PC-3 (cell line): ENCODE results near the gene SUGCT. TPM values are rescaled to one million over a fixed set of nuclear protein-coding genes. Genes with fewer than 3 reads are reported as not detected.

Source experiments
- ATAC-seq: fragments of 200-7000 bp; cut with Tn5 transposase; 2 replicates; pipeline ENCODE4 v1.9.1; 2020; ENCODE audit warnings: mild to moderate bottlenecking, moderate library complexity
- BruUV-seq: library from RNA; stranded (reverse); fragments of 400-500 nt; replicated peaks from 2 replicates; lab custom pipeline; 2021; lab: Mats Ljungman, UMichigan
- CTCF ChIA-PET: fragments of 300-600 bp; sonication (Branson Sonifier 250); formaldehyde crosslinking; loops from one replicate; lab custom pipeline; 2022; ENCODE audit warnings: antibody characterized with exemption; lab: Charles Lee
- POLR2A ChIA-PET: fragments of 300-600 bp; sonication (Branson Sonifier 250); formaldehyde crosslinking; loops from one replicate; lab custom pipeline; 2022; ENCODE audit warnings: antibody characterized with exemption; ENCODE audit not compliant: unreplicated experiment; lab: Charles Lee
- DNase-seq: peaks from one replicate; pipeline ENCODE4 v3.0.0-alpha.2; 2015
- H2AFZ ChIP-seq: fragments of 300-600 bp; sonication (generic); 2 replicates; pipeline ENCODE4 v1.6.0; 2016; ENCODE audit warnings: antibody characterized with exemption, low read length
- H3F3A ChIP-seq: fragments of 300-600 bp; sonication (generic); one replicate; pipeline ENCODE4 v1.6.0; 2017; ENCODE audit warnings: antibody characterized with exemption, low read length, control low read depth, mild to moderate bottlenecking; ENCODE audit not compliant: unreplicated experiment
- H3K27ac ChIP-seq: fragments of 300-600 bp; sonication (generic); 2 replicates; pipeline ENCODE4 v1.5.1; 2016; ENCODE audit warnings: mild to moderate bottlenecking, low read length
- H3K27me3 ChIP-seq: fragments of 300-600 bp; sonication (generic); 2 replicates; pipeline ENCODE4 v1.6.1; 2016; ENCODE audit warnings: low read length, mixed read lengths
- H3K36me3 ChIP-seq: fragments of 300-600 bp; sonication (generic); 2 replicates; pipeline ENCODE4 v1.6.1; 2016; ENCODE audit warnings: low read depth, mixed run types, low read length, mixed read lengths
- H3K4me1 ChIP-seq: fragments of 300-600 bp; sonication (generic); 2 replicates; pipeline ENCODE4 v1.5.1; 2016; ENCODE audit warnings: low read length; ENCODE audit not compliant: insufficient read depth
- H3K4me2 ChIP-seq: fragments of 300-600 bp; sonication (generic); 2 replicates; pipeline ENCODE4 v1.6.0; 2016; ENCODE audit warnings: low read length
- H3K4me3 ChIP-seq: fragments of 300-600 bp; sonication (generic); 2 replicates; pipeline ENCODE4 v1.5.1; 2016; ENCODE audit warnings: mild to moderate bottlenecking, low read length, mixed read lengths
- H3K79me2 ChIP-seq: fragments of 300-600 bp; sonication (generic); 2 replicates; pipeline ENCODE4 v1.6.1; 2017; ENCODE audit warnings: low read length, mixed read lengths
- H3K9ac ChIP-seq: fragments of 300-600 bp; sonication (generic); 2 replicates; pipeline ENCODE4 v1.6.0; 2016; ENCODE audit warnings: mild to moderate bottlenecking, low read length
- H3K9me2 ChIP-seq: fragments of 300-600 bp; sonication (generic); replicated peaks from 2 replicates; pipeline ENCODE4 v1.6.1; 2016; ENCODE audit warnings: mixed run types, low read length, mixed read lengths
- H3K9me3 ChIP-seq: fragments of 300-600 bp; sonication (generic); 2 replicates; pipeline ENCODE4 v1.6.1; 2016; ENCODE audit warnings: low read length, mixed read lengths
- H4K20me1 ChIP-seq: fragments of 300-600 bp; sonication (generic); 2 replicates; pipeline ENCODE4 v1.6.1; 2016; ENCODE audit warnings: low read length, mixed read lengths
- EZH2 ChIP-seq: fragments of 300-600 bp; sonication (generic); IDR thresholded peaks from one replicate; pipeline ENCODE4 v1.6.1; 2017; ENCODE audit warnings: antibody characterized with exemption, mild to moderate bottlenecking, low read length; ENCODE audit not compliant: unreplicated experiment
- EZH2phosphoT487 ChIP-seq: fragments of 300-600 bp; sonication (generic); IDR thresholded peaks from 2 replicates; pipeline ENCODE4 v1.6.1; 2018; ENCODE audit warnings: mild to moderate bottlenecking, antibody characterized with exemption, low read length, borderline replicate concordance
- intact Hi-C: fragments of 100-400 bp; cut with micrococcal nuclease; formaldehyde crosslinking; loops from 2 replicates; pipeline ENCODE4 v1.9.0; 2023
- total RNA-seq: library from RNA; depleted of rRNA; stranded (reverse); fragments of >200 nt; gene quantifications from 2 replicates; pipeline ENCODE4 v1.2.3, GENCODE V29; 2014
- TF ChIP-seq, protein P1 (sequence below): fragments of 300-600 bp; sonication (generic); conservative IDR thresholded peaks from 2 replicates; pipeline ENCODE4 v1.5.1; 2017; ENCODE audit warnings: antibody characterized with exemption, low read depth, mild to moderate bottlenecking, low read length

SUGCT gene
- total RNA-seq, 1 experiment from 2014 or later = 2.9 TPM

DNA sequence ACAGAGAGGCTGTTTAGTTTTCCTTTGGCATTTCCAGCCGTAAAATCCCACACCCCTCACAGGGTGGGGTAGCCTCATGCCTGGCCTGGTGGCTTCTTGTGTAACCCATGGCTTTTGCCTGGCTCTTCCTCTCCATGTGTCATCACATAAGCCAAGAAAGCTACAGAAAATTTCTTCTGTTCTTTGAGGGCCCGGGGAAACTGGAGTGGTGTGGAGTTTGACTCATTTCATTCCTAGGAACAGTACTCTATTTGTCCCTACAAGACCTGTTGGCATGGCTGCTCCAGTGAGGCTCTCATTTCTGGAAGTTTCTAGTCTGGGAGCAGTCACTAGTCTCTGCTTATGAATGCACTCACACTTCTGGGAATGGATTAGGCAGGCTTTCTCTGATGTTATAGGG lies 523.9 kb downstream of the SUGCT start:
- no peak overlapping the region for H3K9ac ChIP-seq
- H3K79me2 ChIP-seq = no peaks in the 10 kb centered on the region
- no peaks in the 10 kb centered on the region for H3K9me3 ChIP-seq
- no peaks in the 10 kb centered on the region for H3K4me1 ChIP-seq
- TF ChIP-seq EZH2 (no peak), EZH2phosphoT487 (no peak)
- TF ChIP-seq, protein P1, sequence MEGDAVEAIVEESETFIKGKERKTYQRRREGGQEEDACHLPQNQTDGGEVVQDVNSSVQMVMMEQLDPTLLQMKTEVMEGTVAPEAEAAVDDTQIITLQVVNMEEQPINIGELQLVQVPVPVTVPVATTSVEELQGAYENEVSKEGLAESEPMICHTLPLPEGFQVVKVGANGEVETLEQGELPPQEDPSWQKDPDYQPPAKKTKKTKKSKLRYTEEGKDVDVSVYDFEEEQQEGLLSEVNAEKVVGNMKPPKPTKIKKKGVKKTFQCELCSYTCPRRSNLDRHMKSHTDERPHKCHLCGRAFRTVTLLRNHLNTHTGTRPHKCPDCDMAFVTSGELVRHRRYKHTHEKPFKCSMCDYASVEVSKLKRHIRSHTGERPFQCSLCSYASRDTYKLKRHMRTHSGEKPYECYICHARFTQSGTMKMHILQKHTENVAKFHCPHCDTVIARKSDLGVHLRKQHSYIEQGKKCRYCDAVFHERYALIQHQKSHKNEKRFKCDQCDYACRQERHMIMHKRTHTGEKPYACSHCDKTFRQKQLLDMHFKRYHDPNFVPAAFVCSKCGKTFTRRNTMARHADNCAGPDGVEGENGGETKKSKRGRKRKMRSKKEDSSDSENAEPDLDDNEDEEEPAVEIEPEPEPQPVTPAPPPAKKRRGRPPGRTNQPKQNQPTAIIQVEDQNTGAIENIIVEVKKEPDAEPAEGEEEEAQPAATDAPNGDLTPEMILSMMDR = no peak
- H3K4me2 ChIP-seq = no peak overlapping the region
- no peaks in the 10 kb centered on the region for H3K27me3 ChIP-seq
- intact Hi-C loops = no loop called here
- no peak overlapping the region for H2AFZ ChIP-seq
- POLR2A ChIA-PET = no interaction called here
- CTCF ChIA-PET = no interaction called here
- H3K9me2 ChIP-seq = no peaks in the 10 kb centered on the region
- H4K20me1 ChIP-seq = no peaks in the 10 kb centered on the region
- no peaks in the 10 kb centered on the region for H3F3A ChIP-seq
- no peak for ATAC-seq
- no TSS peak for BruUV-seq
- H3K27ac ChIP-seq = no peak overlapping the region
- no peak overlapping the region for H3K4me3 ChIP-seq
- DNase-seq = peak; percentile 5
- no peaks in the 10 kb centered on the region for H3K36me3 ChIP-seq

GRCh38 chr7:40659231-40659630 lies 524.4 kb downstream of the SUGCT start:
- no peaks in the 10 kb centered on the region for H3F3A ChIP-seq
- H3K4me2 ChIP-seq = no peak overlapping the region
- no TSS peak for BruUV-seq
- no peaks in the 10 kb centered on the region for H3K9me2 ChIP-seq
- H3K27me3 ChIP-seq = no peaks in the 10 kb centered on the region
- H3K27ac ChIP-seq = no peak overlapping the region
- no peak overlapping the region for H2AFZ ChIP-seq
- H3K4me1 ChIP-seq = no peaks in the 10 kb centered on the region
- H4K20me1 ChIP-seq = no peaks in the 10 kb centered on the region
- TF ChIP-seq, protein P1 = no peak
- TF ChIP-seq EZH2phosphoT487 = no peak
- no peak for TF ChIP-seq EZH2
- ATAC-seq (no peak), DNase-seq (no peak)
- ChIA-PET POLR2A (no interaction called here), CTCF (no interaction called here)
- no peak overlapping the region for H3K9ac ChIP-seq
- no peaks in the 10 kb centered on the region for H3K9me3 ChIP-seq
- no peaks in the 10 kb centered on the region for H3K79me2 ChIP-seq
- H3K36me3 ChIP-seq = no peaks in the 10 kb centered on the region
- intact Hi-C loops = no loop called here
- no peak overlapping the region for H3K4me3 ChIP-seq

DNA sequence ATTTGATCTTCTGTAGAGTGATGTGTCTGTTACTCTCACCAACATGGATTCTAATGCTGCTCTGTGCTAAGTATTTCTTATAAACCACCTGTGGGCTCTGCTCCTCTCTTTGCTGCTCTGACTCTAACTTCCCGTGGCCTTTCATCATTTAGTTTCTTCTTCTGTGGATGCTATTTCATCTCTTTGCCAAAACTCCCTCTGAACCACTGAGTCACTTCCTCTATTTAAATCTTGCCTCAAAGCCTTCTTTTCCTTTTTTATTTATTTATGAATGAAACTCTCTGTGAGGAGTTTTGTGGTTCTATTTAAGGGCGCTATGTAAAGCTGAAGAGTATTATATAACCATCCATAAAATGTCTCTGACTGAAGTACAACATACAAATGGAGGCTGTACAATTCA lies 538.5 kb downstream of the SUGCT start:
- no peaks in the 10 kb centered on the region for H3K9me3 ChIP-seq
- TF ChIP-seq EZH2 = no peak
- TF ChIP-seq EZH2phosphoT487 = no peak
- TF ChIP-seq, protein P1 = no peak
- no peaks in the 10 kb centered on the region for H3K27me3 ChIP-seq
- peak overlapping the region; percentile 31 for H3K27ac ChIP-seq
- H3K4me3 ChIP-seq = no peak overlapping the region
- ChIA-PET POLR2A (no interaction called here), CTCF (no interaction called here)
- H3F3A ChIP-seq = no peaks in the 10 kb centered on the region
- no peak overlapping the region for H3K9ac ChIP-seq
- H3K79me2 ChIP-seq = no peaks in the 10 kb centered on the region
- no peaks in the 10 kb centered on the region for H4K20me1 ChIP-seq
- H3K4me1 ChIP-seq = peaks cover 26% of the 10 kb centered on the region
- no TSS peak for BruUV-seq
- H2AFZ ChIP-seq = no peak overlapping the region
- ATAC-seq (peak; percentile 91), DNase-seq (peak; percentile 79)
- intact Hi-C loops = loop anchor here (5.0 to 10.0 kb wide), 3 partner anchors 79 to 1032 kb away; partner anchors contain the start of gene INHBA
- no peaks in the 10 kb centered on the region for H3K9me2 ChIP-seq
- H3K4me2 ChIP-seq = peak overlapping the region; percentile 42; the same call in 1 of the 2 replicates
- no peaks in the 10 kb centered on the region for H3K36me3 ChIP-seq
